WI38 (cell line): Measurements from ENCODE around the gene KCNAB2.
A peak's percentile ranks its signal among the peaks of the same experiment; 100 is the strongest.

Experiments used
- H3K4me3 ChIP-seq: 2 replicates; pipeline ENCODE4 v1.5.1; 2011; ENCODE audit warnings: low read depth, mild to moderate bottlenecking, control low read depth, low read length
- CTCF ChIP-seq: IDR thresholded peaks from 2 replicates; pipeline ENCODE4 v1.5.1; 2012; ENCODE audit warnings: low read depth, mild to moderate bottlenecking, control low read depth, low read length

KCNAB2 gene

GRCh38 chr1:6029351-6029750, 16.3 kb upstream of the KCNAB2 start:
- no peak overlapping the region for H3K4me3 ChIP-seq
- no peak for TF ChIP-seq CTCF

- TF ChIP-seq CTCF: no peak
- no peak overlapping the region for H3K4me3 ChIP-seq
Observed at GRCh38 chr1:6030132-6030531, 15.6 kb upstream of the KCNAB2 start.

GRCh38 chr1:6030547-6031261, 15.0 kb upstream of the KCNAB2 start:
- H3K4me3 ChIP-seq: no peak overlapping the region
- TF ChIP-seq CTCF: no peak

GRCh38 chr1:6033124-6033523, 12.6 kb upstream of the KCNAB2 start:
- no peak overlapping the region for H3K4me3 ChIP-seq
- TF ChIP-seq CTCF: no peak

GRCh38 chr1:6033986-6034749, 11.5 kb upstream of the KCNAB2 start:
- peak; percentile 76 for TF ChIP-seq CTCF
- H3K4me3 ChIP-seq: no peak overlapping the region

- TF ChIP-seq CTCF: no peak
- no peak overlapping the region for H3K4me3 ChIP-seq
Observed at GRCh38 chr1:6034750-6035096, 11.0 kb upstream of the KCNAB2 start.

- TF ChIP-seq CTCF: no peak
Observed at GRCh38 chr1:6035303-6035702, 10.4 kb upstream of the KCNAB2 start.

More at GRCh38 chr1:6035303-6035702, 10.4 kb upstream of the KCNAB2 start:
- no peak overlapping the region for H3K4me3 ChIP-seq
